ENCODE measurements around the gene WBP2NL.

The WBP2NL gene

DNA sequence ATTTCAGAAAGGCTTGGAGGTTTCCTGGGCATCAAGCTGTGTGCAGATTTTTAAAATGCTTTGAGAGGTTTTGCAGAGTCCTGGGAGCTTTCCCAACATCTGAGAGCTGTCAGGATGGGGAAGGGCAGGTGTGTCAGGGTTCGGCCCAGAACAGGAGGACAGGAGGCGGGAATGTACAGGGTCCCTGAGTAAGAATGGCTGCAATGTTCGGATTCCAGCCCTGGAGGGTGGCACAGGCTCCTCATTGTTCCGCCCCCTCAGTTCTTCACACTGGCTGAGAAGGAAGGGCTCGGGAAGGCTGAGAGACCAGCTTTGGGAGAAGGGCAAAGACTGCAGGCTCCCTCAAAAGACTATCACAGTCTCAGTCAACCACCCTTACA lies 34.5 kb upstream of the WBP2NL start:
- H3K4me2 ChIP-seq (ENCODE audit: insufficient read depth, low read length, poor library complexity, severe bottlenecking): no peak overlapping the region
- H3K18ac ChIP-seq (ENCODE audit: low read length): no peak overlapping the region
- WGBS, 2 donors (ENCODE audit: extremely low coverage in 2 of 2, insufficient read length in 2 of 2, insufficient replicate concordance in 1 of 2): no CpG with 5 or more reads among the region's 5 CpGs
- no peak overlapping the region for H4K91ac ChIP-seq (ENCODE audit: low read depth, low read length, poor library complexity)
- H4K8ac ChIP-seq (ENCODE audit: low read depth, low read length): no peak overlapping the region
- H2BK12ac ChIP-seq (ENCODE audit: low read length): no peak overlapping the region
- no peak overlapping the region for H3K4ac ChIP-seq (ENCODE audit: low read length)
- H3K4me3 ChIP-seq (ENCODE audit: low read length in 2 of 2): no peak overlapping the region
- peaks cover 20 to 27% of the 10 kb centered on the region in 2 donors for H3K4me1 ChIP-seq (ENCODE audit: control insufficient read depth in 2 of 2, insufficient read depth in 1 of 2, low read depth in 1 of 2, low read length in 2 of 2)
- no peaks in the 10 kb centered on the region for H3K27me3 ChIP-seq (ENCODE audit: control insufficient read depth in 3 of 3, insufficient read depth in 3 of 3, low read depth in 1 of 3, low read length in 3 of 3)
- peak overlapping the region; percentile 25 for H2AFZ ChIP-seq (ENCODE audit: low read length)
- H2BK120ac ChIP-seq (ENCODE audit: low read depth, low read length): no peak overlapping the region
- no peaks in the 10 kb centered on the region for H3K79me1 ChIP-seq (ENCODE audit: low read depth, low read length)
- H2AK5ac ChIP-seq (ENCODE audit: low read depth, low read length): no peak overlapping the region
- H3K27ac ChIP-seq (replicated peaks; ENCODE audit: low read length): peak overlapping the region; percentile 41
- H3K14ac ChIP-seq (ENCODE audit: low read length): no peak overlapping the region
- no peaks in the 10 kb centered on the region for H3K9me3 ChIP-seq (replicated peaks in 1 of 2; ENCODE audit: control insufficient read depth in 2 of 2, insufficient read depth in 1 of 2, low read depth in 1 of 2, low read length in 2 of 2)
- no peak overlapping the region for H2BK5ac ChIP-seq (ENCODE audit: low read length)
- H3K9ac ChIP-seq (ENCODE audit: low read depth, low read length, poor library complexity): no peak overlapping the region
- no peak overlapping the region for H2BK15ac ChIP-seq (ENCODE audit: low read length)
- H3K36me3 ChIP-seq (replicated peaks in 1 of 2; ENCODE audit: control insufficient read depth in 2 of 2, insufficient read depth in 2 of 2, low read length in 2 of 2): no peaks in the 10 kb centered on the region
- H3K23ac ChIP-seq (ENCODE audit: low read depth, low read length, poor library complexity): no peak overlapping the region
- no peak for DNase-seq (ENCODE audit: low spot score)

GRCh38 chr22:41966225-41966606 lies 32.4 kb upstream of the WBP2NL start:
- H2BK120ac ChIP-seq (ENCODE audit: low read depth, low read length): no peak overlapping the region
- H4K8ac ChIP-seq (ENCODE audit: low read depth, low read length): no peak overlapping the region
- WGBS, 2 donors (ENCODE audit: extremely low coverage in 2 of 2, insufficient read length in 2 of 2, insufficient replicate concordance in 1 of 2): no CpG with 5 or more reads among the region's 2 CpGs
- no peak overlapping the region for H2BK5ac ChIP-seq (ENCODE audit: low read length)
- no peaks in the 10 kb centered on the region for H3K79me1 ChIP-seq (ENCODE audit: low read depth, low read length)
- no peak overlapping the region for H3K4me3 ChIP-seq (ENCODE audit: low read length in 2 of 2)
- H3K36me3 ChIP-seq (replicated peaks in 1 of 2; ENCODE audit: control insufficient read depth in 2 of 2, insufficient read depth in 2 of 2, low read length in 2 of 2): no peaks in the 10 kb centered on the region
- peak overlapping the region; percentile 83 for H2AFZ ChIP-seq (ENCODE audit: low read length)
- H3K27ac ChIP-seq (replicated peaks; ENCODE audit: low read length): no peak overlapping the region
- H3K18ac ChIP-seq (ENCODE audit: low read length): no peak overlapping the region
- no peak for DNase-seq (ENCODE audit: low spot score)
- no peak overlapping the region for H3K9ac ChIP-seq (ENCODE audit: low read depth, low read length, poor library complexity)
- no peak overlapping the region for H3K4me2 ChIP-seq (ENCODE audit: insufficient read depth, low read length, poor library complexity, severe bottlenecking)
- H2BK15ac ChIP-seq (ENCODE audit: low read length): no peak overlapping the region
- no peak overlapping the region for H3K4ac ChIP-seq (ENCODE audit: low read length)
- no peak overlapping the region for H3K23ac ChIP-seq (ENCODE audit: low read depth, low read length, poor library complexity)
- no peaks in the 10 kb centered on the region for H3K27me3 ChIP-seq (ENCODE audit: control insufficient read depth in 3 of 3, insufficient read depth in 3 of 3, low read depth in 1 of 3, low read length in 3 of 3)
- no peak overlapping the region for H2BK12ac ChIP-seq (ENCODE audit: low read length)
- peaks cover 24 to 26% of the 10 kb centered on the region in 2 donors for H3K4me1 ChIP-seq (ENCODE audit: control insufficient read depth in 2 of 2, insufficient read depth in 1 of 2, low read depth in 1 of 2, low read length in 2 of 2)
- no peak overlapping the region for H2AK5ac ChIP-seq (ENCODE audit: low read depth, low read length)
- H3K14ac ChIP-seq (ENCODE audit: low read length): no peak overlapping the region
- no peak overlapping the region for H4K91ac ChIP-seq (ENCODE audit: low read depth, low read length, poor library complexity)
- no peaks in the 10 kb centered on the region for H3K9me3 ChIP-seq (replicated peaks in 1 of 2; ENCODE audit: control insufficient read depth in 2 of 2, insufficient read depth in 1 of 2, low read depth in 1 of 2, low read length in 2 of 2)

GRCh38 chr22:41966607-41967240 lies 31.9 kb upstream of the WBP2NL start:
- Histone ChIP-seq H4K8ac (ENCODE audit: low read depth, low read length) (no peak overlapping the region), H3K4me3 (ENCODE audit: low read length in 2 of 2) (no peak overlapping the region), H2BK5ac (ENCODE audit: low read length) (no peak overlapping the region), H3K9ac (ENCODE audit: low read depth, low read length, poor library complexity) (no peak overlapping the region), H3K4ac (ENCODE audit: low read length) (no peak overlapping the region), H3K36me3 (replicated peaks in 1 of 2; ENCODE audit: control insufficient read depth in 2 of 2, insufficient read depth in 2 of 2, low read length in 2 of 2) (no peaks in the 10 kb centered on the region), H3K27ac (replicated peaks; ENCODE audit: low read length) (peak overlapping the region; percentile 20), H3K23ac (ENCODE audit: low read depth, low read length, poor library complexity) (no peak overlapping the region), H3K79me1 (ENCODE audit: low read depth, low read length) (no peaks in the 10 kb centered on the region), H3K4me2 (ENCODE audit: insufficient read depth, low read length, poor library complexity, severe bottlenecking) (no peak overlapping the region), H2AK5ac (ENCODE audit: low read depth, low read length) (no peak overlapping the region), H3K27me3 (ENCODE audit: control insufficient read depth in 3 of 3, insufficient read depth in 3 of 3, low read depth in 1 of 3, low read length in 3 of 3) (no peaks in the 10 kb centered on the region), H2BK15ac (ENCODE audit: low read length) (no peak overlapping the region), H2AFZ (ENCODE audit: low read length) (peak overlapping the region; percentile 83), H3K9me3 (replicated peaks in 1 of 2; ENCODE audit: control insufficient read depth in 2 of 2, insufficient read depth in 1 of 2, low read depth in 1 of 2, low read length in 2 of 2) (no peaks in the 10 kb centered on the region), H4K91ac (ENCODE audit: low read depth, low read length, poor library complexity) (no peak overlapping the region), H2BK120ac (ENCODE audit: low read depth, low read length) (no peak overlapping the region), H3K18ac (ENCODE audit: low read length) (no peak overlapping the region), H3K14ac (ENCODE audit: low read length) (no peak overlapping the region), H3K4me1 (ENCODE audit: control insufficient read depth in 2 of 2, insufficient read depth in 1 of 2, low read depth in 1 of 2, low read length in 2 of 2) (peaks cover 24 to 26% of the 10 kb centered on the region in 2 donors), H2BK12ac (ENCODE audit: low read length) (no peak overlapping the region)
- no CpG with 5 or more reads among the region's 8 CpGs for WGBS, 2 donors (ENCODE audit: extremely low coverage in 2 of 2, insufficient read length in 2 of 2, insufficient replicate concordance in 1 of 2)
- DNase-seq (ENCODE audit: low spot score): no peak

- H3K4me3 ChIP-seq (ENCODE audit: low read length in 2 of 2): no peak overlapping the region
- H3K14ac ChIP-seq (ENCODE audit: low read length): no peak overlapping the region
- H3K9me3 ChIP-seq (replicated peaks in 1 of 2; ENCODE audit: control insufficient read depth in 2 of 2, insufficient read depth in 1 of 2, low read depth in 1 of 2, low read length in 2 of 2): no peaks in the 10 kb centered on the region
- no peaks in the 10 kb centered on the region for H3K79me1 ChIP-seq (ENCODE audit: low read depth, low read length)
- H2AK5ac ChIP-seq (ENCODE audit: low read depth, low read length): peak overlapping the region; percentile 91
- no peak for DNase-seq (ENCODE audit: low spot score)
- no peak overlapping the region for H3K23ac ChIP-seq (ENCODE audit: low read depth, low read length, poor library complexity)
- H3K27ac ChIP-seq (replicated peaks; ENCODE audit: low read length): no peak overlapping the region
- no peak overlapping the region for H2BK120ac ChIP-seq (ENCODE audit: low read depth, low read length)
- no peak overlapping the region for H2BK12ac ChIP-seq (ENCODE audit: low read length)
- H3K9ac ChIP-seq (ENCODE audit: low read depth, low read length, poor library complexity): peak overlapping the region; percentile 5
- no peak overlapping the region for H2BK5ac ChIP-seq (ENCODE audit: low read length)
- no peak overlapping the region for H3K4ac ChIP-seq (ENCODE audit: low read length)
- no CpG with 5 or more reads among the region's 9 CpGs for WGBS, 2 donors (ENCODE audit: extremely low coverage in 2 of 2, insufficient read length in 2 of 2, insufficient replicate concordance in 1 of 2)
- H3K4me1 ChIP-seq (ENCODE audit: control insufficient read depth in 2 of 2, insufficient read depth in 1 of 2, low read depth in 1 of 2, low read length in 2 of 2): peaks cover 22 to 23% of the 10 kb centered on the region in 2 donors
- peak overlapping the region; percentile 67 for H2AFZ ChIP-seq (ENCODE audit: low read length)
- H3K27me3 ChIP-seq (ENCODE audit: control insufficient read depth in 3 of 3, insufficient read depth in 3 of 3, low read depth in 1 of 3, low read length in 3 of 3): no peaks in the 10 kb centered on the region
- peak overlapping the region; percentile 56 for H3K18ac ChIP-seq (ENCODE audit: low read length)
- H3K4me2 ChIP-seq (ENCODE audit: insufficient read depth, low read length, poor library complexity, severe bottlenecking): no peak overlapping the region
- no peak overlapping the region for H4K8ac ChIP-seq (ENCODE audit: low read depth, low read length)
- H3K36me3 ChIP-seq (replicated peaks in 1 of 2; ENCODE audit: control insufficient read depth in 2 of 2, insufficient read depth in 2 of 2, low read length in 2 of 2): no peaks in the 10 kb centered on the region
- H2BK15ac ChIP-seq (ENCODE audit: low read length): peak overlapping the region; percentile 10
- no peak overlapping the region for H4K91ac ChIP-seq (ENCODE audit: low read depth, low read length, poor library complexity)
Observed at GRCh38 chr22:41968601-41969000, 30.0 kb upstream of the WBP2NL start.

All from neuronal stem cell (in vitro differentiated cells).